CD4-positive, CD25-positive, alpha-beta regulatory T cell (primary cell): ENCODE data around the gene ARHGAP20. TPM values are rescaled to one million over a fixed set of nuclear protein-coding genes. Genes with fewer than 3 reads are reported as not detected.

Experiments used
- ATAC-seq, 2 donors: fragments of 150-1000 bp; cut with Tn5 transposase; one replicate each; pipeline ENCODE4 v1.10.0; 2021; ENCODE audit warnings: low read depth in 2 of 2, moderate number of reproducible peaks in 2 of 2, moderate library complexity in 1 of 2
- DNase-seq, 3 donors: peaks; one replicate each; pipeline versions ENCODE4 v3.0.0 to v3.0.0-alpha.2; 2012 to 2022; ENCODE audit warnings: mixed read lengths in 1 of 3
- H3K27ac ChIP-seq: one replicate; pipeline ENCODE4 v1.7.0; 2013; ENCODE audit warnings: mild to moderate bottlenecking, low read length; ENCODE audit not compliant: insufficient read depth, poor library complexity, severe bottlenecking
- H3K27me3 ChIP-seq: one replicate; pipeline ENCODE4 v1.7.0; 2013; ENCODE audit warnings: low read length; ENCODE audit not compliant: control insufficient read depth, insufficient read depth
- H3K36me3 ChIP-seq: one replicate; pipeline ENCODE4 v1.7.0; 2013; ENCODE audit warnings: mild to moderate bottlenecking, low read length, moderate library complexity; ENCODE audit not compliant: control insufficient read depth, insufficient read depth
- H3K4me1 ChIP-seq: 2 replicates; pipeline ENCODE4 v1.7.0; 2013; ENCODE audit warnings: mild to moderate bottlenecking, low read length; ENCODE audit not compliant: insufficient read depth, control insufficient read depth, poor library complexity, severe bottlenecking
- H3K4me3 ChIP-seq: one replicate; pipeline ENCODE4 v1.7.0; 2013; ENCODE audit warnings: low read depth, mild to moderate bottlenecking, low read length, moderate library complexity
- H3K9me3 ChIP-seq, 2 experiments: 1 replicate in 1 of 2; 2 replicates in 1 of 2; pipeline ENCODE4 v1.7.0; 2013; ENCODE audit warnings: low read length in 2 of 2, mild to moderate bottlenecking in 1 of 2, moderate library complexity in 1 of 2; ENCODE audit not compliant: control insufficient read depth in 2 of 2
- H3K27ac Mint-ChIP-seq, 3 donors: one replicate each; pipeline ENCODE4 v1.8.0; 2020 to 2022; ENCODE audit warnings: mild to moderate bottlenecking in 3 of 3, mixed read lengths in 3 of 3, moderate library complexity in 2 of 3
- H3K27me3 Mint-ChIP-seq: one replicate; pipeline ENCODE4 v1.8.0; 2022; ENCODE audit warnings: mild to moderate bottlenecking, mixed read lengths
- H3K36me3 Mint-ChIP-seq: one replicate; pipeline ENCODE4 v1.8.0; 2020; ENCODE audit warnings: mixed read lengths
- H3K4me1 Mint-ChIP-seq, 4 donors: one replicate each; pipeline ENCODE4 v1.8.0; 2020 to 2022; ENCODE audit warnings: mixed read lengths in 4 of 4, mild to moderate bottlenecking in 1 of 4
- H3K4me3 Mint-ChIP-seq, 4 donors: one replicate each; pipeline ENCODE4 v1.8.0; 2020 to 2022; ENCODE audit warnings: mild to moderate bottlenecking in 4 of 4, mixed read lengths in 4 of 4, moderate library complexity in 3 of 4
- H3K9me3 Mint-ChIP-seq, 7 donors: one replicate each; pipeline ENCODE4 v1.8.0; 2020 to 2022; ENCODE audit warnings: mixed read lengths in 7 of 7, mild to moderate bottlenecking in 3 of 7, moderate library complexity in 2 of 7
- polyA plus RNA-seq, 4 donors: library from polyadenylated mRNA; unstranded; fragments of 300-500 nt; fragmentation: Illumina TruSeq; gene quantifications; one replicate each; pipeline ENCODE4 v1.2.3, GENCODE V29; 2021
- total RNA-seq: library from RNA; stranded (reverse); gene quantifications from one replicate; pipeline ENCODE4 v1.2.3, GENCODE V29; 2022

The ARHGAP20 gene
- total and polyA plus RNA-seq, 5 donors from 2014 or later = not detected

- Histone ChIP-seq H3K36me3 (no peaks in the 10 kb centered on the region), H3K27ac (no peak overlapping the region), H3K4me3 (no peak overlapping the region), H3K9me3 (no peaks in the 10 kb centered on the region), H3K4me1 (no peaks in the 10 kb centered on the region), H3K27me3 (no peaks in the 10 kb centered on the region)
- H3K4me3 Mint-ChIP-seq = no peak overlapping the region
- ATAC-seq (no peak), DNase-seq (no peak)
- H3K27ac Mint-ChIP-seq = no peak overlapping the region
- peaks cover 9% of the 10 kb centered on the region for H3K27me3 Mint-ChIP-seq
- no peaks in the 10 kb centered on the region for H3K36me3 Mint-ChIP-seq
- no peaks in the 10 kb centered on the region for H3K4me1 Mint-ChIP-seq
- H3K9me3 Mint-ChIP-seq = peaks cover 0 to 3% (median 1%) of the 10 kb centered on the region in 7 donors
Measured at GRCh38 chr11:110734790-110735189, 22.6 kb upstream of the ARHGAP20 start.

DNA sequence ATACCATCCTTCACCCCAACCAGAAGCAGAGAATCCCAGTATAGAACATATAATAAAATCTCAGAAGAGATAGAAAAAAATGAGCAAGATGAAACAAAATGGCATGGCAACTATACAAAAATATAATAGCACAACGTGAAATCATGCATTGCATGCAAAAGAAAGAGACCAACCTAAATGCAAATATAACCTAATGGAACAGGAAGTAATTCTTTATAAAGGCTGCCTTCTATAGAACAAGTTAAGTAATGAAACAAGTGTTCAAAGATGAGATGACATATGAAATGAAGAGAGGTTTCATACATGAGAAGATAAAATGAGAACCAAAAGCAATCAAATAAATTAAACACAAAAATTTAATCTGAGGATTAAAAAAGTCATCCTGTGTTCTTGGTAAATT lies 18.5 kb upstream of the ARHGAP20 start:
- DNase-seq (no peak), ATAC-seq (no peak)
- Mint-ChIP-seq H3K9me3 (peaks cover 0 to 7% (median 2%) of the 10 kb centered on the region in 7 donors), H3K4me1 (no peaks in the 10 kb centered on the region), H3K4me3 (no peak overlapping the region), H3K27ac (no peak overlapping the region), H3K36me3 (no peaks in the 10 kb centered on the region), H3K27me3 (peaks cover 9% of the 10 kb centered on the region)
- H3K27me3 ChIP-seq = no peaks in the 10 kb centered on the region
- H3K4me1 ChIP-seq = no peaks in the 10 kb centered on the region
- no peaks in the 10 kb centered on the region for H3K36me3 ChIP-seq
- no peaks in the 10 kb centered on the region for H3K9me3 ChIP-seq
- H3K4me3 ChIP-seq = no peak overlapping the region
- no peak overlapping the region for H3K27ac ChIP-seq

DNA sequence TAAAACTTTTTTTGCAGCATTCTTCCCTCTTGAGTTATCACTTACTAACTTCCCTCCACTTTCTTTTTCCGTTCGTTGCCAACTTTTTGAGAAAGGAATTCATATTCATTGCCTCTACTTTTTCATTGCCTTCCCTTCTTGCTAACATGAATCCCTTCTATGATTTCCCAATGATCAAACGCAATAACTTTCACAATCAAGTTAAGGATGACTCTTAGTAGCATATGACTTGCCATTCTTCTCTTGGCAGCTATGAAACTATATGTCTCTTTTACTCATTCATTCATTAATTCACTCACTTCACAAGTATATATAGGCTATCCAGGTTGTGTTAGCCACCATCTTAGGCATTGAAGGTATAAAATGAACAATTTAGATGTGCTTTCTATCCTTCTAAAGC lies 16.6 kb upstream of the ARHGAP20 start:
- no peak overlapping the region for H3K4me3 Mint-ChIP-seq
- Histone ChIP-seq H3K4me1 (no peaks in the 10 kb centered on the region), H3K9me3 (no peaks in the 10 kb centered on the region), H3K4me3 (no peak overlapping the region), H3K27me3 (no peaks in the 10 kb centered on the region), H3K27ac (no peak overlapping the region), H3K36me3 (no peaks in the 10 kb centered on the region)
- no peaks in the 10 kb centered on the region for H3K4me1 Mint-ChIP-seq
- peaks cover 0 to 5% (median 2%) of the 10 kb centered on the region in 7 donors for H3K9me3 Mint-ChIP-seq
- H3K27ac Mint-ChIP-seq = no peak overlapping the region
- no peak for DNase-seq
- peaks cover 4% of the 10 kb centered on the region for H3K27me3 Mint-ChIP-seq
- H3K36me3 Mint-ChIP-seq = no peaks in the 10 kb centered on the region
- no peak for ATAC-seq

DNA sequence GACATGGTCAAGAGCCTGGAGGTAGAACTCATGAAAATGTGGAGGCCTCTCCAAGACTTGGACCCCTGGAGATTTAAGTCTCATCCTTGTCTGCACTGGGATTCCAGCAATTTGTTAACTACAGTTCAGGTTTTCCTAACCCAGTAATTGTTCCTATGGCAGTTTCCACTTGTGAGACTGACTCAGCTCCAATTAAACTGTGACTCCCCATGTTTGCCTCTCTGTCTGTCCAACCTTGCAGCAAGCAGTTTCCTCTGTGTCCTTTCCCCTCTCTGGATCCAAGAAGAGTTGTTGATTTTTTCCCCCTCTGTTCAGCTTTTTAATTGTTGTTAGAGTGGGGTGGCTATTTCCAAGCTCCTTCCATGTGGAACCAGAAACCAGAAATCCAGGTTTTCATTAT lies 16.2 kb upstream of the ARHGAP20 start:
- no peaks in the 10 kb centered on the region for H3K27me3 ChIP-seq
- H3K9me3 ChIP-seq = no peaks in the 10 kb centered on the region
- no peak overlapping the region for H3K4me3 ChIP-seq
- H3K27me3 Mint-ChIP-seq = peaks cover 4% of the 10 kb centered on the region
- H3K9me3 Mint-ChIP-seq = peaks cover 0 to 5% (median 2%) of the 10 kb centered on the region in 7 donors
- no peaks in the 10 kb centered on the region for H3K36me3 ChIP-seq
- H3K27ac ChIP-seq = no peak overlapping the region
- H3K4me3 Mint-ChIP-seq = no peak overlapping the region
- DNase-seq (no peak), ATAC-seq (no peak)
- no peak overlapping the region for H3K27ac Mint-ChIP-seq
- no peaks in the 10 kb centered on the region for H3K36me3 Mint-ChIP-seq
- H3K4me1 Mint-ChIP-seq = no peaks in the 10 kb centered on the region
- H3K4me1 ChIP-seq = no peaks in the 10 kb centered on the region

GRCh38 chr11:110724358-110724757 lies 12.1 kb upstream of the ARHGAP20 start:
- Mint-ChIP-seq H3K27ac (no peak overlapping the region), H3K4me1 (no peaks in the 10 kb centered on the region), H3K36me3 (no peaks in the 10 kb centered on the region), H3K9me3 (peaks cover 0 to 5% (median 1%) of the 10 kb centered on the region in 7 donors), H3K27me3 (peaks cover 4% of the 10 kb centered on the region), H3K4me3 (no peak overlapping the region)
- no peak overlapping the region for H3K27ac ChIP-seq
- no peaks in the 10 kb centered on the region for H3K36me3 ChIP-seq
- H3K27me3 ChIP-seq = no peaks in the 10 kb centered on the region
- no peaks in the 10 kb centered on the region for H3K4me1 ChIP-seq
- DNase-seq (no peak), ATAC-seq (no peak)
- no peaks in the 10 kb centered on the region for H3K9me3 ChIP-seq
- H3K4me3 ChIP-seq = no peak overlapping the region

GRCh38 chr11:110720431-110721275 lies 8.4 kb upstream of the ARHGAP20 start:
- peaks cover 3% of the 10 kb centered on the region for H3K27me3 ChIP-seq
- H3K4me1 Mint-ChIP-seq = no peaks in the 10 kb centered on the region
- no peak for ATAC-seq
- no peaks in the 10 kb centered on the region for H3K9me3 ChIP-seq
- no peaks in the 10 kb centered on the region for H3K9me3 Mint-ChIP-seq
- no peak overlapping the region for H3K4me3 ChIP-seq
- H3K27ac ChIP-seq = no peak overlapping the region
- DNase-seq = no peak
- H3K4me3 Mint-ChIP-seq = no peak overlapping the region
- H3K4me1 ChIP-seq = no peaks in the 10 kb centered on the region
- no peaks in the 10 kb centered on the region for H3K36me3 ChIP-seq
- no peaks in the 10 kb centered on the region for H3K36me3 Mint-ChIP-seq
- no peaks in the 10 kb centered on the region for H3K27me3 Mint-ChIP-seq
- H3K27ac Mint-ChIP-seq = no peak overlapping the region

GRCh38 chr11:110716361-110716760 lies 4.1 kb upstream of the ARHGAP20 start:
- no peaks in the 10 kb centered on the region for H3K36me3 Mint-ChIP-seq
- no peak overlapping the region for H3K27ac ChIP-seq
- peaks cover 0 to 2% (median 0%) of the 10 kb centered on the region in 7 donors for H3K9me3 Mint-ChIP-seq
- no peak overlapping the region for H3K4me3 ChIP-seq
- no peak overlapping the region for H3K27ac Mint-ChIP-seq
- no peaks in the 10 kb centered on the region for H3K36me3 ChIP-seq
- ATAC-seq = no peak
- DNase-seq = no peak
- no peak overlapping the region for H3K4me3 Mint-ChIP-seq
- peaks cover 0 to 13% (median 3%) of the 10 kb centered on the region in 4 donors for H3K4me1 Mint-ChIP-seq
- H3K9me3 ChIP-seq = no peaks in the 10 kb centered on the region
- peaks cover 28% of the 10 kb centered on the region for H3K27me3 ChIP-seq
- H3K27me3 Mint-ChIP-seq = peaks cover 18% of the 10 kb centered on the region
- peaks cover 12% of the 10 kb centered on the region for H3K4me1 ChIP-seq

GRCh38 chr11:110715541-110715940 lies 3.3 kb upstream of the ARHGAP20 start:
- no peak overlapping the region for H3K27ac Mint-ChIP-seq
- H3K4me3 ChIP-seq = no peak overlapping the region
- peaks cover 0 to 3% (median 0%) of the 10 kb centered on the region in 7 donors for H3K9me3 Mint-ChIP-seq
- no peak overlapping the region for H3K27ac ChIP-seq
- no peaks in the 10 kb centered on the region for H3K36me3 Mint-ChIP-seq
- H3K4me3 Mint-ChIP-seq = no peak overlapping the region
- H3K27me3 Mint-ChIP-seq = peaks cover 24% of the 10 kb centered on the region
- H3K4me1 ChIP-seq = peaks cover 19% of the 10 kb centered on the region
- peaks cover 32% of the 10 kb centered on the region for H3K27me3 ChIP-seq
- no peaks in the 10 kb centered on the region for H3K36me3 ChIP-seq
- no peaks in the 10 kb centered on the region for H3K9me3 ChIP-seq
- peaks cover 0 to 19% (median 5%) of the 10 kb centered on the region in 4 donors for H3K4me1 Mint-ChIP-seq
- no peak for DNase-seq
- ATAC-seq = no peak
